Sigmoid colon (tissue), 4 donors: Measurements from ENCODE around the gene XYLT1.

Experiments used
- EP300 ChIP-seq, 4 donors: sonication (generic); formaldehyde crosslinking; IDR thresholded peaks; one replicate each; pipeline ENCODE4 v1.6.1; 2017; ENCODE audit warnings: antibody characterized with exemption in 4 of 4
- POLR2A ChIP-seq, 2 donors: fragments of 450-650 bp; IDR thresholded peaks; one replicate each; pipeline ENCODE4 v1.6.1; 2016; ENCODE audit warnings: antibody characterized with exemption in 2 of 2, mild to moderate bottlenecking in 2 of 2, moderate library complexity in 2 of 2
- POLR2AphosphoS5 ChIP-seq, 4 donors: sonication (generic); formaldehyde crosslinking; IDR thresholded peaks; one replicate each; pipeline ENCODE4 v1.6.1; 2017; ENCODE audit warnings: antibody characterized with exemption in 4 of 4
- TF ChIP-seq, protein P1 (sequence below), 4 experiments: fragments of 450-650 bp in 3 of 4; fragments of 200-600 bp in 1 of 4; IDR thresholded peaks; one replicate each; pipeline ENCODE4 v1.5.1; 2016 to 2019; ENCODE audit warnings: antibody characterized with exemption in 4 of 4, mild to moderate bottlenecking in 3 of 4, moderate library complexity in 2 of 4

DNA sequence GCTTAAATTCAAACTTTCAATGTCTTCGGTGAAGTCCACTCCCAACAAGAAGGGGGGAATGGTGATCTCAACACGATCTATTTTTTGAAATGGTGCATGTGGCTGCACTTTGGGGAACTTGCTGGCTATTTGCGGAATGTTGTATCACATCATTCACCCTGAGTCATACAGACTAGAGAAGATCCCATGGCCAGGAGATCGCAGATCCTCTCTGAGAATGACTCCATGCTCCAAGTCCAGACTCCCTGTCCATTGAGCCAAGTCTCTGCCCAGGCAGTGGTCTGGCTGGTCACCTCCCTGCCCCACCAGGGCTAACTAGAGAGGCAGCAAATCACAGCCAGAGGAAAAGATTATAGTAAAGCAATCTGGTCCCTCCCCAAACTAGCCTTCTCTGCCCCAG, 120.6 kb downstream of the XYLT1 start:
- TF ChIP-seq, protein P1, sequence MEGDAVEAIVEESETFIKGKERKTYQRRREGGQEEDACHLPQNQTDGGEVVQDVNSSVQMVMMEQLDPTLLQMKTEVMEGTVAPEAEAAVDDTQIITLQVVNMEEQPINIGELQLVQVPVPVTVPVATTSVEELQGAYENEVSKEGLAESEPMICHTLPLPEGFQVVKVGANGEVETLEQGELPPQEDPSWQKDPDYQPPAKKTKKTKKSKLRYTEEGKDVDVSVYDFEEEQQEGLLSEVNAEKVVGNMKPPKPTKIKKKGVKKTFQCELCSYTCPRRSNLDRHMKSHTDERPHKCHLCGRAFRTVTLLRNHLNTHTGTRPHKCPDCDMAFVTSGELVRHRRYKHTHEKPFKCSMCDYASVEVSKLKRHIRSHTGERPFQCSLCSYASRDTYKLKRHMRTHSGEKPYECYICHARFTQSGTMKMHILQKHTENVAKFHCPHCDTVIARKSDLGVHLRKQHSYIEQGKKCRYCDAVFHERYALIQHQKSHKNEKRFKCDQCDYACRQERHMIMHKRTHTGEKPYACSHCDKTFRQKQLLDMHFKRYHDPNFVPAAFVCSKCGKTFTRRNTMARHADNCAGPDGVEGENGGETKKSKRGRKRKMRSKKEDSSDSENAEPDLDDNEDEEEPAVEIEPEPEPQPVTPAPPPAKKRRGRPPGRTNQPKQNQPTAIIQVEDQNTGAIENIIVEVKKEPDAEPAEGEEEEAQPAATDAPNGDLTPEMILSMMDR (IDR thresholded peaks at IDR 0.05) = no peak
- TF ChIP-seq POLR2AphosphoS5 (IDR thresholded peaks at IDR 0.05) (no peak), POLR2A (IDR thresholded peaks at IDR 0.05) (no peak), EP300 (IDR thresholded peaks at IDR 0.05) (no peak)
